Astrocyte of the cerebellum (primary cell): ENCODE data around the gene KCNK4.

ENCODE experiments used
- DNase-seq: peaks from one replicate; pipeline ENCODE4 v3.0.0-alpha.2; 2011; ENCODE audit warnings: low read depth
- H3K4me3 ChIP-seq: 2 replicates; pipeline ENCODE4 v1.5.1; 2011; ENCODE audit warnings: mild to moderate bottlenecking, low read depth, low read length, moderate library complexity
- CTCF ChIP-seq: IDR thresholded peaks from 2 replicates; pipeline ENCODE4 v1.5.1; 2012; ENCODE audit warnings: low read length, low read depth, moderate library complexity, mild to moderate bottlenecking; ENCODE audit errors: missing control alignments
- in situ Hi-C: cut with HindIII; loops from 2 replicates; pipeline ENCODE4 v1.10.0; 2017; ENCODE audit warnings: low sequenced_read_pairs

Gene KCNK4

DNA sequence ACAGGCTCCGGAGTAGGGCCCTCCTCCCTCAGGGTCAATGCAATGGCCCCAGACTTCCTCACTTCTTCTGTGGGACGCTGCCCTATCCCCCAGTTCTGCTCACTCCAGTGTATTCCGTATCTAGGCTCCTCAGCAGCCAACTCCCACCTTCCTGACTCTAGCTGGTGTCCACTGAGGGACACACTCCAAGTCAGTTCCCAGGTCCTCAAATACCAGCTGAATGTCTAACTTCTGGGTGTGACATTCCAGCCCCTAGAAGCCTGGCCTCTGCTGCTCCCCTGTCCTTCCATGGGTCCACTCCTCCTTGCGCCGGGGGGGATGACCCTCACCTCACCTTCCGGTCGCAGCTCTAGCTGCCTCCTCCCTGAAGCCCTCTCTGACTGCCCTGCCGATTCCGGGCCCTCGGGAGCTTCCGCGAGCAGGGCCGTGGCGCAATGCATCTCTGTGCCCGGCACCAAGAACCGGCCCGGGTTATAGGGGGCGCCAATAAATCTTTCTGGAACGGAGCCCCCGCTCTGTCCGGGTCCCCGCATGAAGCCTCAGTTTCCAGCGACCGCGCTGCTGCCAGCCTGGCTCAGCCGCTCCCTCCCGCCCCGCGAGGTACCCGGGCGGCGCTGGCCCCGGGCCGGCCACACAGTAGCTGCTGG, 22.1 kb upstream of the KCNK4 start:
- peak overlapping the region; percentile 62 for H3K4me3 ChIP-seq
- no peak for TF ChIP-seq CTCF
- in situ Hi-C loops: loop anchor here (10.0 kb wide), 1 partner anchor 56 kb away; no protein-coding TSS in a partner anchor
- DNase-seq: no peak

- peak; percentile 100 for DNase-seq
- peak overlapping the region; percentile 65 for H3K4me3 ChIP-seq
- in situ Hi-C loops: loop anchor here (10.0 kb wide), 2 partner anchors 55 to 65 kb away; partner anchors contain the start of gene FERMT3
- TF ChIP-seq CTCF: peak; percentile 25
Measured at GRCh38 chr11:64269540-64270220, 21.4 kb upstream of the KCNK4 start.

DNA sequence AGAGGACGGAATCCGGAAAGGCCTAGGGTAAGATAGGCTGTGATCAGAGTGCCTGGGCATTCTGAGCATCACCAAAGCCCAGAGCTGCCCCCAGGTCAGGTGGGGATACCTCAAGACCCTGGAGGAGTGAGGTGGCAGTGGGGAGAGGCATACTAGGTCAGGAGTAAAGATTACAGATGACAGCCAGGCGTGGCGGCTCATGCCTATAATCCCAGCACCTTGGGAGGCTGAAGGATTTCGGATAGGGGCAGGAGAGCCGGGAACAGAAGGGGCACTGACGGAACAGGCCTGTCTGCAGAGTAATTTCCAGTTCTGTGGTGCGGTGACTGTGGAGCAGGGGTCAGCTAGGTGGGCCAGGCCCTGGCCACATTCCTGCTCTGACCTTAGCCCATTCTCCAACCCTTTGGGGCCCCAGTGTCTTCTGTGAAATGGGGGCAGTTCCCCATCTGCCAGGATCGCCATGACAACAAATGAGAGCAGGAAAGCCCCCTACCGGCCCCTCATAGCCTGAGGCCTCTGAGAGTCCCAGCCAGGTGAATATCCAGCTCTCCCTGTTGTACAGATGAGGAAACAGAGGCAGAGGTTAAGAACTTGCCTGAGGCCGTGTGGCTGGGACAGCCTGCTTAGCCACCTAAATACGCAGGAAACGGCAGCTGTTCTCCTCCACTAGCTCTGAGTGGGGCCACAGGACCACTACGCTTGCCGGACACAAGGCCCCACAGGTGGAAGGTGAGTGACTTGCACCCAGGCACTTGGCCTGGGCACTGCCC, 15.9 kb upstream of the KCNK4 start:
- H3K4me3 ChIP-seq: no peak overlapping the region
- DNase-seq: no peak
- in situ Hi-C loops: loop anchor here (10.0 kb wide), 1 partner anchor 70 kb away; the partner anchor contains the start of gene FERMT3
- no peak for TF ChIP-seq CTCF

DNA sequence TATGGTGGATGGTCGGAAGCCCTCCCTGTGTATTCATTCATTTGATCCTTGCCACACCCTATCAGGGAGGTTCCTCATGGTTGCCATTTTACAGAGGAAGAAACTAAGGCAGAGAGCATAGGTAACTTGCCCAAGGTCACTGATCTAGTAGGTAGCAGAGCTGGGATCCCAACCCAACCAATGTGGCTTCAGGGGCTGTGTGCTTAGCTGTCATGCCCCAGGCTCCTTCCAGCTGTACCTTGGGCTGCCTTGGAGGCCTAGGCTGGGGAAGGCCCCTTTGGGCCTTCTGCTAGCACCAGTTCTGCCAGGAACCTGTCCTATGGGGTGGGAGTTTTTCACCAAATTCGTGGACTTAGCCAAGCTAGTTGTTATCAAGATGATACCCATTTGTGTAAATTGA, 15.3 kb upstream of the KCNK4 start:
- in situ Hi-C loops: loop anchor here (10.0 kb wide), 1 partner anchor 71 kb away; the partner anchor contains the start of gene FERMT3
- no peak for DNase-seq
- no peak for TF ChIP-seq CTCF
- H3K4me3 ChIP-seq: no peak overlapping the region

- no peak for TF ChIP-seq CTCF
- no peak overlapping the region for H3K4me3 ChIP-seq
- no peak for DNase-seq
- in situ Hi-C loops: loop anchor here (10.0 kb wide), 1 partner anchor 72 kb away; the partner anchor contains the start of gene FERMT3
Measured at GRCh38 chr11:64276653-64277431, 14.3 kb upstream of the KCNK4 start.
